DND-41 (cell line): Measurements from ENCODE around the gene SLC16A10.

ENCODE experiments used
- ATAC-seq: fragments of 200-7000 bp; cut with Tn5 transposase; 3 replicates; pipeline ENCODE4 v1.9.1; 2021; ENCODE audit warnings: low read depth; ENCODE audit not compliant: insufficient read depth
- DNase-seq: peaks from one replicate; pipeline ENCODE4 v3.0.0-alpha.2; 2020
- H2AFZ ChIP-seq: 2 replicates; pipeline ENCODE4 v1.6.0; 2012; ENCODE audit warnings: low read depth, low read length
- H3K27ac ChIP-seq: 2 replicates; pipeline ENCODE4 v1.5.1; 2012; ENCODE audit warnings: low read length, inconsistent platforms
- H3K27me3 ChIP-seq: fragments of 200-600 bp; sonication (generic); 2 replicates; pipeline ENCODE4 v1.6.0; 2012; ENCODE audit warnings: low read length, mild to moderate bottlenecking, inconsistent platforms; ENCODE audit not compliant: insufficient read depth, poor library complexity
- H3K36me3 ChIP-seq: 2 replicates; pipeline ENCODE4 v1.5.1; 2012; ENCODE audit warnings: low read length, inconsistent platforms; ENCODE audit not compliant: insufficient read depth
- H3K4me1 ChIP-seq: 2 replicates; pipeline ENCODE4 v1.5.1; 2012; ENCODE audit warnings: mild to moderate bottlenecking, low read length; ENCODE audit not compliant: insufficient read depth
- H3K4me2 ChIP-seq: 2 replicates; pipeline ENCODE4 v1.6.0; 2012; ENCODE audit warnings: mild to moderate bottlenecking, moderate library complexity, low read length, inconsistent platforms; ENCODE audit not compliant: insufficient read depth
- H3K4me3 ChIP-seq, 2 experiments: fragments of 200-600 bp in 1 of 2; shearing (Covaris generic) in 1 of 2; 2 replicates each; pipeline ENCODE4 v1.5.1; 2012 to 2016; ENCODE audit warnings: inconsistent platforms in 2 of 2, low read length in 2 of 2, mild to moderate bottlenecking in 2 of 2, low read depth in 1 of 2, moderate library complexity in 1 of 2
- H3K79me2 ChIP-seq: 2 replicates; pipeline ENCODE4 v1.6.0; 2012; ENCODE audit warnings: low read length, inconsistent platforms; ENCODE audit not compliant: insufficient read depth
- H3K9ac ChIP-seq: 2 replicates; pipeline ENCODE4 v1.6.0; 2012; ENCODE audit warnings: low read depth, mild to moderate bottlenecking, inconsistent platforms, low read length, moderate library complexity
- H3K9me3 ChIP-seq: 2 replicates; pipeline ENCODE4 v1.5.1; 2012; ENCODE audit warnings: low read length, moderate library complexity, mild to moderate bottlenecking, inconsistent platforms; ENCODE audit not compliant: insufficient read depth, severe bottlenecking
- H4K20me1 ChIP-seq: 2 replicates; pipeline ENCODE4 v1.6.0; 2012; ENCODE audit warnings: low read length; ENCODE audit not compliant: insufficient read depth
- EZH2 ChIP-seq: IDR thresholded peaks from 3 replicates; pipeline ENCODE4 v1.6.1; 2012; ENCODE audit warnings: borderline replicate concordance, low read depth, mild to moderate bottlenecking, moderate library complexity, low read length, inconsistent platforms; ENCODE audit not compliant: severe bottlenecking
- TF ChIP-seq, protein P1 (sequence below): IDR thresholded peaks from 2 replicates; pipeline ENCODE4 v1.5.1; 2012; ENCODE audit warnings: borderline replicate concordance, low read length, moderate library complexity, mild to moderate bottlenecking; ENCODE audit not compliant: poor library complexity, severe bottlenecking; ENCODE audit errors: extremely low read depth

Gene SLC16A10

GRCh38 chr6:111260570-111261298, 173.4 kb downstream of the SLC16A10 start:
- Histone ChIP-seq H3K79me2 (peaks cover 31% of the 10 kb centered on the region), H3K4me3 (peak overlapping the region in 1 of 2 experiments; percentile 84; a peak in 1 of 4 replicates), H2AFZ (no peak overlapping the region), H4K20me1 (no peaks in the 10 kb centered on the region), H3K4me1 (peaks cover 31% of the 10 kb centered on the region), H3K9ac (peak overlapping the region; percentile 66), H3K36me3 (peaks cover 14% of the 10 kb centered on the region), H3K27me3 (no peaks in the 10 kb centered on the region), H3K4me2 (peak overlapping the region; percentile 70), H3K9me3 (no peaks in the 10 kb centered on the region), H3K27ac (no peak overlapping the region; the same call in 1 of the 2 replicates)
- no peak for TF ChIP-seq EZH2
- TF ChIP-seq, protein P1, sequence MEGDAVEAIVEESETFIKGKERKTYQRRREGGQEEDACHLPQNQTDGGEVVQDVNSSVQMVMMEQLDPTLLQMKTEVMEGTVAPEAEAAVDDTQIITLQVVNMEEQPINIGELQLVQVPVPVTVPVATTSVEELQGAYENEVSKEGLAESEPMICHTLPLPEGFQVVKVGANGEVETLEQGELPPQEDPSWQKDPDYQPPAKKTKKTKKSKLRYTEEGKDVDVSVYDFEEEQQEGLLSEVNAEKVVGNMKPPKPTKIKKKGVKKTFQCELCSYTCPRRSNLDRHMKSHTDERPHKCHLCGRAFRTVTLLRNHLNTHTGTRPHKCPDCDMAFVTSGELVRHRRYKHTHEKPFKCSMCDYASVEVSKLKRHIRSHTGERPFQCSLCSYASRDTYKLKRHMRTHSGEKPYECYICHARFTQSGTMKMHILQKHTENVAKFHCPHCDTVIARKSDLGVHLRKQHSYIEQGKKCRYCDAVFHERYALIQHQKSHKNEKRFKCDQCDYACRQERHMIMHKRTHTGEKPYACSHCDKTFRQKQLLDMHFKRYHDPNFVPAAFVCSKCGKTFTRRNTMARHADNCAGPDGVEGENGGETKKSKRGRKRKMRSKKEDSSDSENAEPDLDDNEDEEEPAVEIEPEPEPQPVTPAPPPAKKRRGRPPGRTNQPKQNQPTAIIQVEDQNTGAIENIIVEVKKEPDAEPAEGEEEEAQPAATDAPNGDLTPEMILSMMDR: no peak
- no peak for ATAC-seq
- no peak for DNase-seq

DNA sequence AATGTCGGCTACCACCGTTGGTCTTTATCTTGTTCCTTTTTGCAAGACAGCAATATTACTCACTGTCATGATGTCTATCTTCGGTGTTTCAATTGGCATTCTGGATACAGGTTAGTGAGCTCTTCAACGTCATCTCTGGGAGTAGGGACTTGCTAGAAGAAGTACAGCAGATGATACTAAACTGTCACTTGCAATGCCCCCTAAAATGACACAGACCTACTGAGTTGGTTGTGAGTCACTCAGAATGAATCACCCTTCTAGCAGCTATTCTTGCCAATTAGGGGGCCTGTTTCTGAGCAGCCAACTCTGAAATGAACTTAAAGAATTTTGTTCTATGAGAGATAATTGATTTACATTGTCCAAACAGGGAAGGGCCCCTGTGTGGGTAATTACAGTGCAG, 176.5 kb downstream of the SLC16A10 start:
- peaks cover 24% of the 10 kb centered on the region for H3K4me1 ChIP-seq
- no peak overlapping the region for H2AFZ ChIP-seq
- DNase-seq (no peak), ATAC-seq (no peak)
- H3K27ac ChIP-seq: no peak overlapping the region
- no peaks in the 10 kb centered on the region for H3K9me3 ChIP-seq
- no peak overlapping the region for H3K4me2 ChIP-seq
- no peak overlapping the region for H3K4me3 ChIP-seq
- TF ChIP-seq, protein P1: no peak
- no peak for TF ChIP-seq EZH2
- peaks cover 31% of the 10 kb centered on the region for H3K79me2 ChIP-seq
- no peaks in the 10 kb centered on the region for H4K20me1 ChIP-seq
- H3K9ac ChIP-seq: no peak overlapping the region
- H3K36me3 ChIP-seq: peaks cover 38% of the 10 kb centered on the region
- no peaks in the 10 kb centered on the region for H3K27me3 ChIP-seq

DNA sequence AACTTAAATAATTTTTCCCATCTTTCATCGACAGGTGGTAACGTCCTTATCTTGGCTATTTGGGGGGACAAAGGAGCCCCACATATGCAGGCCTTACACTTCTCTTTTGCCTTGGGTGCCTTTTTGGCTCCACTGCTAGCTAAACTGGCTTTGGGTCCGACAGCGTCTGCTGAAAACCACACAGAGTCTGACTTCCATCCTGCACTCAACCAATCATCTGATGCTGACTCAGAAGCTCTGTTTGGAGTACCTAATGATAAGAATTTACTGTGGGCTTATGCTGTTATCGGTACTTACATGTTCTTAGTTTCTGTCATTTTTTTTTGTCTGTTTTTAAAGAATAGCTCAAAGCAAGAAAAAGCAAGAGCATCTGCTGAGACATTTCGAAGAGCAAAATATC, 178.5 kb downstream of the SLC16A10 start:
- Histone ChIP-seq H3K4me3 (no peak overlapping the region), H4K20me1 (no peaks in the 10 kb centered on the region), H3K79me2 (peaks cover 15% of the 10 kb centered on the region), H2AFZ (no peak overlapping the region), H3K4me1 (peaks cover 13% of the 10 kb centered on the region), H3K36me3 (peaks cover 54% of the 10 kb centered on the region), H3K4me2 (no peak overlapping the region), H3K27ac (no peak overlapping the region), H3K9ac (no peak overlapping the region), H3K27me3 (no peaks in the 10 kb centered on the region), H3K9me3 (no peaks in the 10 kb centered on the region)
- TF ChIP-seq EZH2: no peak
- DNase-seq: no peak
- no peak for ATAC-seq

GRCh38 chr6:111266276-111266675, 179.0 kb downstream of the SLC16A10 start:
- H3K36me3 ChIP-seq: peaks cover 55% of the 10 kb centered on the region
- TF ChIP-seq EZH2: no peak
- TF ChIP-seq, protein P1: no peak

More at GRCh38 chr6:111266276-111266675, 179.0 kb downstream of the SLC16A10 start:
- Histone ChIP-seq H2AFZ (no peak overlapping the region), H3K9me3 (no peaks in the 10 kb centered on the region), H3K4me2 (no peak overlapping the region), H3K4me1 (peaks cover 9% of the 10 kb centered on the region; the same call in 1 of the 2 replicates), H4K20me1 (no peaks in the 10 kb centered on the region), H3K79me2 (peaks cover 11% of the 10 kb centered on the region), H3K4me3 (no peak overlapping the region), H3K9ac (no peak overlapping the region), H3K27me3 (no peaks in the 10 kb centered on the region), H3K27ac (no peak overlapping the region)
- DNase-seq (no peak), ATAC-seq (no peak)
